ENCODE data around the gene ZMYM4.
"Not testable (repeated sequence)": the region's sequence is repeated elsewhere in the genome, so short reads cannot be mapped to it uniquely, and the experiment has no call there.

Gene ZMYM4

GRCh38 chr1:35326246-35326866 is 57.8 kb downstream of the ZMYM4 start:
- Histone ChIP-seq H3F3A (ENCODE audit: low read depth) (no peaks in the 10 kb centered on the region), H3K4me1 (ENCODE audit: insufficient read depth, low read length, poor library complexity, severe bottlenecking) (no peaks in the 10 kb centered on the region), H3K36me3 (ENCODE audit: insufficient read depth, low read length) (peaks cover 12% of the 10 kb centered on the region; the same call in 1 of the 2 replicates), H2AFZ (ENCODE audit: low read length) (no peak overlapping the region), H3K9me3 (ENCODE audit: insufficient read depth, low read depth, low read length) (no peaks in the 10 kb centered on the region), H3K27me3 (ENCODE audit: insufficient read depth, low read length, poor library complexity, severe bottlenecking) (no peaks in the 10 kb centered on the region), H3K4me3 (ENCODE audit: low read length, poor library complexity, severe bottlenecking) (no peak overlapping the region), H4K20me1 (ENCODE audit: insufficient read depth, low read length, poor library complexity, severe bottlenecking) (peaks cover 8% of the 10 kb centered on the region), H3K79me2 (ENCODE audit: insufficient read depth, low read length) (peaks cover 34% of the 10 kb centered on the region; the same call in 1 of the 2 replicates), H3K4me2 (ENCODE audit: low read depth, low read length, poor library complexity, severe bottlenecking) (no peak overlapping the region), H3K9ac (ENCODE audit: low read depth, low read length, poor library complexity, severe bottlenecking) (no peak overlapping the region), H3K9me2 (replicated peaks; ENCODE audit: low read depth, low read length) (no peaks in the 10 kb centered on the region)
- TF ChIP-seq, protein P1, sequence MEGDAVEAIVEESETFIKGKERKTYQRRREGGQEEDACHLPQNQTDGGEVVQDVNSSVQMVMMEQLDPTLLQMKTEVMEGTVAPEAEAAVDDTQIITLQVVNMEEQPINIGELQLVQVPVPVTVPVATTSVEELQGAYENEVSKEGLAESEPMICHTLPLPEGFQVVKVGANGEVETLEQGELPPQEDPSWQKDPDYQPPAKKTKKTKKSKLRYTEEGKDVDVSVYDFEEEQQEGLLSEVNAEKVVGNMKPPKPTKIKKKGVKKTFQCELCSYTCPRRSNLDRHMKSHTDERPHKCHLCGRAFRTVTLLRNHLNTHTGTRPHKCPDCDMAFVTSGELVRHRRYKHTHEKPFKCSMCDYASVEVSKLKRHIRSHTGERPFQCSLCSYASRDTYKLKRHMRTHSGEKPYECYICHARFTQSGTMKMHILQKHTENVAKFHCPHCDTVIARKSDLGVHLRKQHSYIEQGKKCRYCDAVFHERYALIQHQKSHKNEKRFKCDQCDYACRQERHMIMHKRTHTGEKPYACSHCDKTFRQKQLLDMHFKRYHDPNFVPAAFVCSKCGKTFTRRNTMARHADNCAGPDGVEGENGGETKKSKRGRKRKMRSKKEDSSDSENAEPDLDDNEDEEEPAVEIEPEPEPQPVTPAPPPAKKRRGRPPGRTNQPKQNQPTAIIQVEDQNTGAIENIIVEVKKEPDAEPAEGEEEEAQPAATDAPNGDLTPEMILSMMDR (conservative IDR thresholded peaks at IDR 0.05; ENCODE audit: low read length): no peak
- no peak for TF ChIP-seq EZH2phosphoT487 (IDR thresholded peaks at IDR 0.05; ENCODE audit: borderline replicate concordance)

- not testable (repeated sequence) for H4K20me1 ChIP-seq (ENCODE audit: insufficient read depth, low read length, poor library complexity, severe bottlenecking); H3K9me3 ChIP-seq (ENCODE audit: insufficient read depth, low read depth, low read length); H2AFZ ChIP-seq (ENCODE audit: low read length); H3K27me3 ChIP-seq (ENCODE audit: insufficient read depth, low read length, poor library complexity, severe bottlenecking); H3K4me2 ChIP-seq (ENCODE audit: low read depth, low read length, poor library complexity, severe bottlenecking); H3K9me2 ChIP-seq (replicated peaks; ENCODE audit: low read depth, low read length); H3K9ac ChIP-seq (ENCODE audit: low read depth, low read length, poor library complexity, severe bottlenecking); H3K4me1 ChIP-seq (ENCODE audit: insufficient read depth, low read length, poor library complexity, severe bottlenecking); H3K4me3 ChIP-seq (ENCODE audit: low read length, poor library complexity, severe bottlenecking); H3F3A ChIP-seq (ENCODE audit: low read depth)
- Histone ChIP-seq H3K79me2 (ENCODE audit: insufficient read depth, low read length) (peaks cover 44% of the 10 kb centered on the region), H3K36me3 (ENCODE audit: insufficient read depth, low read length) (peaks cover 31% of the 10 kb centered on the region)
These were observed 63.1 kb downstream of the ZMYM4 start for GRCh38 chr1:35331618-35332017.

GRCh38 chr1:35334485-35334884 is 66.0 kb downstream of the ZMYM4 start:
- Histone ChIP-seq H3K9me2 (replicated peaks; ENCODE audit: low read depth, low read length) (no peaks in the 10 kb centered on the region), H3K4me3 (ENCODE audit: low read length, poor library complexity, severe bottlenecking) (no peak overlapping the region), H3K9me3 (ENCODE audit: insufficient read depth, low read depth, low read length) (no peaks in the 10 kb centered on the region), H3K79me2 (ENCODE audit: insufficient read depth, low read length) (peaks cover 59% of the 10 kb centered on the region), H3K9ac (ENCODE audit: low read depth, low read length, poor library complexity, severe bottlenecking) (no peak overlapping the region), H3K4me1 (ENCODE audit: insufficient read depth, low read length, poor library complexity, severe bottlenecking) (no peaks in the 10 kb centered on the region), H2AFZ (ENCODE audit: low read length) (no peak overlapping the region), H3K36me3 (ENCODE audit: insufficient read depth, low read length) (peaks cover 24% of the 10 kb centered on the region), H3F3A (ENCODE audit: low read depth) (no peaks in the 10 kb centered on the region), H3K27me3 (ENCODE audit: insufficient read depth, low read length, poor library complexity, severe bottlenecking) (no peaks in the 10 kb centered on the region), H3K4me2 (ENCODE audit: low read depth, low read length, poor library complexity, severe bottlenecking) (no peak overlapping the region), H4K20me1 (ENCODE audit: insufficient read depth, low read length, poor library complexity, severe bottlenecking) (peaks cover 6% of the 10 kb centered on the region)
- TF ChIP-seq, protein P1 (conservative IDR thresholded peaks at IDR 0.05; ENCODE audit: low read length): no peak
- no peak for TF ChIP-seq EZH2phosphoT487 (IDR thresholded peaks at IDR 0.05; ENCODE audit: borderline replicate concordance)

DNA sequence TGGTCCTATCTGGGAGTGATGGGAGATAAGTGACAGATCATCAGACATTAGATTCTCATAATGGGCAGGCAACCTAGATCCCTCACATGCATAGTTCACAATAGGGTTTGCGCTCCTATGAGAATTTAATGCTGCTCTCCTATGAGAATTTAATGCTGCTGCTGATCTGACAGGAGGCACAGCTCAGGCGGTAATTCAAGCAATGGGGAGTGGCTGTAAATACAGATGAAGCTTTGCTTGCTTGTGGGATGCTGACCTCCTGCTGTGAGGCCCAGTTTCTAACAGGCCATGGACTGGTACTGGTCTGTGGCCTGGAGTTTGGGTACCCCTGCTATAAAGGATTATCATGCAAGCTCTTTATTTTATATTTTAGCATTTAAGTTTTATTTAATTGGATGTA is 72.0 kb downstream of the ZMYM4 start:
- H3K9me2 ChIP-seq (replicated peaks; ENCODE audit: low read depth, low read length): no peaks in the 10 kb centered on the region
- H3K79me2 ChIP-seq (ENCODE audit: insufficient read depth, low read length): peaks cover 82% of the 10 kb centered on the region
- no peaks in the 10 kb centered on the region for H3K9me3 ChIP-seq (ENCODE audit: insufficient read depth, low read depth, low read length)
- TF ChIP-seq, protein P1 (conservative IDR thresholded peaks at IDR 0.05; ENCODE audit: low read length): no peak
- TF ChIP-seq EZH2phosphoT487 (IDR thresholded peaks at IDR 0.05; ENCODE audit: borderline replicate concordance): no peak
- no peaks in the 10 kb centered on the region for H3F3A ChIP-seq (ENCODE audit: low read depth)
- H4K20me1 ChIP-seq (ENCODE audit: insufficient read depth, low read length, poor library complexity, severe bottlenecking): peaks cover 10% of the 10 kb centered on the region
- H3K36me3 ChIP-seq (ENCODE audit: insufficient read depth, low read length): peaks cover 13% of the 10 kb centered on the region
- H3K4me1 ChIP-seq (ENCODE audit: insufficient read depth, low read length, poor library complexity, severe bottlenecking): no peaks in the 10 kb centered on the region
- no peak overlapping the region for H2AFZ ChIP-seq (ENCODE audit: low read length)
- H3K4me3 ChIP-seq (ENCODE audit: low read length, poor library complexity, severe bottlenecking): no peak overlapping the region
- no peak overlapping the region for H3K9ac ChIP-seq (ENCODE audit: low read depth, low read length, poor library complexity, severe bottlenecking)
- no peak overlapping the region for H3K4me2 ChIP-seq (ENCODE audit: low read depth, low read length, poor library complexity, severe bottlenecking)
- no peaks in the 10 kb centered on the region for H3K27me3 ChIP-seq (ENCODE audit: insufficient read depth, low read length, poor library complexity, severe bottlenecking)
